AG04450 (cell line): ENCODE data around the gene TSPEAR. TPM values are rescaled to one million over a fixed set of nuclear protein-coding genes. Genes with fewer than 3 reads are reported as not detected.

Experiments used
- CTCF ChIA-PET: fragments of 300-600, 350-600 bp; formaldehyde crosslinking; extraction: SDS; loops from one replicate; lab custom pipeline; 2022; ENCODE audit warnings: antibody characterized with exemption, inconsistent platforms; lab: Charles Lee
- POLR2A ChIA-PET: fragments of 350-600 bp; formaldehyde crosslinking; extraction: SDS; loops from one replicate; lab custom pipeline; 2021; ENCODE audit warnings: antibody characterized with exemption, inconsistent platforms; lab: Yijun Ruan, JAX
- DNase-seq: peaks from one replicate; pipeline ENCODE4 v3.0.0-alpha.2; 2011; ENCODE audit warnings: low read depth, low spot score
- H3K27ac ChIP-seq: one replicate; pipeline ENCODE4 v1.5.1; 2012; ENCODE audit warnings: low read depth, low read length, control low read depth
- H3K27me3 ChIP-seq: one replicate; pipeline ENCODE4 v1.6.0; 2012; ENCODE audit warnings: low read length; ENCODE audit not compliant: control insufficient read depth, insufficient read depth
- H3K4me3 ChIP-seq: 2 replicates; pipeline ENCODE4 v1.5.1; 2011; ENCODE audit warnings: mild to moderate bottlenecking, low read depth, low read length, control low read depth
- H3K9me3 ChIP-seq: 2 replicates; pipeline ENCODE4 v1.5.1; 2012; ENCODE audit warnings: low read length; ENCODE audit not compliant: control insufficient read depth, insufficient read depth
- CTCF ChIP-seq: IDR thresholded peaks from 2 replicates; pipeline ENCODE4 v1.5.1; 2011; ENCODE audit warnings: low read depth, low read length, control low read depth, inconsistent platforms
- polyA plus RNA-seq: library from polyadenylated mRNA; depleted of rRNA; stranded (reverse); fragments of >200 nt; gene quantifications from 2 replicates; pipeline ENCODE4 v1.2.3, GENCODE V29; 2011

The TSPEAR gene
- polyA plus RNA-seq, 1 experiment: not detected

DNA sequence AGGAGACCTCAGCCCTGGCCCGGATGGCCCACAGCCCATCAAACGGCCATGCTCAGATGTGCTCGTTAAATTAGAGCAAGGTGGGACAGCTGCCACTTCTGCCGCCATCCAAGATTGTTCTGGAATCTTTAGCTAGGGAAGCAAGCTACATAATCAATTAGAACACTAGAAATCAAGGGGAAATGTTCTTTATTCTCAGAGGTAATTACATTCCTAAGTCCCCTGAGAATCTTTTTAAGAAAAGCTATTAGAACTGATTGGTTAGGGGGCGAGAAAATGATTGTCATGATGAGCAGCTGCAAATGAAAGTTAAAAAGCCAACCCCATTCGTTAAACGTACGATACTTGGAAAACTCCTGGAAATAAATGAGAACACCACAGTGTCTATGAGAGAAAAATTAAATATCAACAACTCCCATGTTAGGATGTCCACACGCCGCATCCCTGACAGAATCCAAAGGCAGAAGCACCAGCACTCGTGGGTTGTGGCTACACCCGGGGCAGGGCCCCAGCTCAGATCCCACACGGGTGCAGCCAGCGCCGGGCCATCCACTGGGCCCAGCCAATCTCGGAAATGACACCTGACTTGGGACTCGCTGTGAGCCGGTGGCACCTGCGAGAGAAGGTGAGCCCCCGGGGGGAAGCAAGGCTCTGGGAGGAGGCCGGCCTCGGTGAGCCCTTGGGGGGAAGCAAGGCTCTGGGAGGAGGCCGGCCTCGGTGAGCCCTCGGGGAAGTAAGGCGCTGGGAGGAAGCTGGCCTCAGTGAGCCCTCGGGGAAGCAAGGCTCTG, 209.0 kb downstream of the TSPEAR start:
- ChIA-PET CTCF (interaction anchor here (0.8 kb wide), 1 partner anchor 291 kb away, joined by 3 read pairs; no protein-coding TSS in a partner anchor), POLR2A (no interaction called here)
- no peaks in the 10 kb centered on the region; the same call in 1 of the 2 replicates for H3K9me3 ChIP-seq
- no peak for TF ChIP-seq CTCF
- H3K4me3 ChIP-seq: no peak overlapping the region
- peaks cover 18% of the 10 kb centered on the region for H3K27me3 ChIP-seq
- no peak for DNase-seq
- no peak overlapping the region for H3K27ac ChIP-seq

DNA sequence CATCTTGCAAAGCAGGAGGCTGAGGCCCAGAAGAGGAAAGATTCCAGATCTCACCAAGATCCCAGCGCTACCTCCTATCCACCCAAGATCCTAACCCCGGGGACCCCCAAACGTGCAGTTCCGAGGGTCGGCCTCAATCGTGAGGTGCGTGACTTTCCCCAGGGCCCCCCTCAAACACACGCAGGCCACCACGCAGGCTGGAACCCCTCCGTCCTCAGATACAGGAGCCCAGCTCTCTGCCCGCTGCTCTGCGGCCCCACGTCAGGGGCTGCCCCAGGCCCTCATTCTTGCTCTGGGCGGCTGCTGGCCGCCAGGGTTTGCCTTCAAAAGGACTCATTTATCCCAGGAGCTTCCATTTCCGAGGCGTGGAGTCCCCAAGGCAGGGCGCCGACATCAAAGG, 211.3 kb downstream of the TSPEAR start:
- H3K9me3 ChIP-seq: no peaks in the 10 kb centered on the region; the same call in 1 of the 2 replicates
- ChIA-PET POLR2A (no interaction called here), CTCF (interaction anchor here (0.6 kb wide), 1 partner anchor 10 kb away, joined by 3 read pairs; no protein-coding TSS in a partner anchor)
- no peak for DNase-seq
- no peak overlapping the region for H3K27ac ChIP-seq
- TF ChIP-seq CTCF: no peak
- peaks cover 17% of the 10 kb centered on the region for H3K27me3 ChIP-seq
- no peak overlapping the region for H3K4me3 ChIP-seq

- DNase-seq: no peak
- peaks cover 3% of the 10 kb centered on the region; the same call in 1 of the 2 replicates for H3K9me3 ChIP-seq
- CTCF ChIA-PET: no interaction called here
- no peak overlapping the region for H3K27ac ChIP-seq
- no peak overlapping the region for H3K4me3 ChIP-seq
- no peak for TF ChIP-seq CTCF
- H3K27me3 ChIP-seq: peaks cover 17% of the 10 kb centered on the region
- POLR2A ChIA-PET: no interaction called here
Measured at GRCh38 chr21:44499631-44500030, 211.7 kb downstream of the TSPEAR start.

DNA sequence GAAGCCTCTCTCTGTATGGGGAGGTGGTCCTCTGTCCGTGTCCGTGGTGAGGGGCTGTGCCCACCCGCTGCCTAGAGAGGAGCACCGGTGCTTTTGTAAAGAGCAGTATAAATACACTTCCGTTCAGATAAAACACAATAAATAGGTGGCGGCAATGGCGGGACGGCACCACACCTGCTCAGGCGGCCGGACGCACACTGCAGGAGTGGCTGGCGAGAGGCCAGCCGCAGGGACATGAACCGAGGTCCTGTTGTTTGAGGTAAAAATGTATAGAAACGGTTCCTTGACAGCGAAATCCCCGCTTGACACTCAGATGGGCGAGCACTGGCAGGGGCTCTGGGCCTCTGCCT, 212.2 kb downstream of the TSPEAR start:
- POLR2A ChIA-PET: no interaction called here
- CTCF ChIA-PET: no interaction called here

More for the DNA sequence above, 212.2 kb downstream of the TSPEAR start:
- peaks cover 7% of the 10 kb centered on the region for H3K9me3 ChIP-seq
- H3K4me3 ChIP-seq: no peak overlapping the region
- no peak for TF ChIP-seq CTCF
- DNase-seq: no peak
- H3K27me3 ChIP-seq: peaks cover 17% of the 10 kb centered on the region
- H3K27ac ChIP-seq: no peak overlapping the region
